GM18870 (cell line): Measurements from ENCODE around the gene GXYLT2.

ENCODE experiments used
- ATAC-seq: cut with Tn5 transposase; IDR thresholded peaks from one replicate; pipeline ENCODE4 v1.9.1; 2021; ENCODE audit warnings: moderate library complexity; ENCODE audit not compliant: unreplicated experiment

Gene GXYLT2

DNA sequence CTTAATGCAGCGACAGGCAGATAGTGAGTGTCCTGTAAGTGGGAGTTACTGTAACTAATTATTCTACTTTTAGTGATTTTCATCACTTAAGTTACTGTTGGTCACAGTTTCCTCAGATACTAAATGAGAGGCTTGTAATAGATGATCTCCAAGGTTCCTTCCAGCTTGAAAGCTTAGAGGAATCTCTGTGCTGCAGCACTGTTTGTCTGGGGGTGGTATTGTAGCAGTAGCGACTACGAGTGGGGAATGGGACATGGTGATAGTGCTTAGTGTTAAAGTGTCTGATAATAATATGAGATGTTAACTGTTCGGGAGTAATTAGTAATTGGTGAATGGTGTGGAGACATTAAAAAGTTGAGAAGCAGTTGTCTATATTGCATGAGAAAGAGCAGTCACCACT is 121.2 kb downstream of the GXYLT2 start:
- ATAC-seq = no peak

GRCh38 chr3:73009750-73010149 is 121.9 kb downstream of the GXYLT2 start:
- no peak for ATAC-seq

DNA sequence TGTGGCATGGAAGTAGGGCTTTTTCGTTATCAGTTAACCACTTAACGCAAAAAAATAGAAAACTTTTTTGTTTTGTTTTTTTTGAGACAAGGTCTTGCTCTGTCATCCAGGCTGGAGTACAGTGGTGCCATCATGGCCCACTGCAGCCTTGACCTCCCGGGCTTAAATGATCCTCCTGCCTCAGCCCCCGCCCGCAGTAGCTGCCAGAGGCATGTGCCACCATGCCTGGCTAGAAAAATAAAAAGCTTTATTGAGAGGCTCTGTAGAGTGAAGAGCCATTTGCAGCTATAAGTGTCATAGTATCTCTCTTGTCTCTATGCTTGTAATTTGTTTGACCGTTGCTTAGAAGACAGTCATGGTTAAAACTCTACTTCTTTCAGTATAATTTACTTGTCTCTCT is 122.3 kb downstream of the GXYLT2 start:
- ATAC-seq = no peak

- ATAC-seq = no peak
These were observed 130.5 kb downstream of the GXYLT2 start for GRCh38 chr3:73018298-73018697.

DNA sequence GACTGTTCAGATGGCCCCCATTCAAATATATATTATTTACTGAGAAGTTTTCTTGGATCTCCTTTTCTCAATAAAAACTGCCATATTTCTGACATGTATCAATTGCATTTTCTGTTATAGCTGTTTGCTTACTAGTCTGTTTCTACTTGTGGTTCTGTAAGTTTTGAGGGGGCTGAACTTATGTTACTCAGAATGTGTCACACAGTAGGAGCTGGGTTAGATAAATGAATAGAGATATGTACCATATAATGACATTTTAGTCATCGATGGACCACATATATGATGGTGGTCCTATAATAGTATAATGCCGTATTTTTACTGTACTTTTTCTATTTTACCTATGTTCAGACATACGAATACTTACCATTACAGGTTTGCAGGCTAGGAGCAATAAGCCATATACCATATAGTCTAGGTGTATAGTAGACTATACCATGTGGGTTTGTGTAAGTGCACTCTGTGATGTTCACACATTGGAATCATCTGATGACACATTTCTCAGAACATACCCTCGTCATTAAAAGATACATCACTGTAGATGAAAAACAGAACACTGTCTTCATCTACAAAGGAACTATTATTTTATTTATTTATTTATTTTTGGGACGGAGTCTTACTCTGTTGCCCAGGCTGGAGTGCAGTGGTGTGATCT is 131.1 kb downstream of the GXYLT2 start:
- ATAC-seq = no peak

DNA sequence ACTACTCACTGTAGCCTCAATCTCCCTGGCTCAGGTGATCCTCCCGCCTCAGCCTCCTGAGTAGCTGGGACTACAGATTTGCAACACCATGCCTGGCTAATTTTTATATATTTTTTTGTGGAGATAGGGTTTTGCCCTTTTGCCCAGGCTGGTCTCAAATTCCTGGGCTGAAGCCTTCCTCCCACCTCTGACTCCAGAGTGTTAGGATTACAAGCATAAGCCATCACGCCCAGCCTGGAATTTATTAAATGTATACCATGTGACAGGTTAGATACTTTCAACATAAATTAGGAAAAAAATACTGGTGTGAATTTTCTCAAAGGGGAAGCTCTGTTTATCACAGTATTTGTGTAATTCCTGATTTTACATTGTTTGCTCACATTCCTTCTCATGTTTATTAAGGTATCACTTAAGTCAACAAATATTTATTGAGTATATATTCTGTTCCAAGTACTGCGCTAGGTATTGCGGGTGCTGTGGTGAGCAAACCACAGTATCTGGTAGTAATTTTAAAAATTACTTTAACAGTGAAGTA is 133.5 kb downstream of the GXYLT2 start:
- ATAC-seq = no peak

DNA sequence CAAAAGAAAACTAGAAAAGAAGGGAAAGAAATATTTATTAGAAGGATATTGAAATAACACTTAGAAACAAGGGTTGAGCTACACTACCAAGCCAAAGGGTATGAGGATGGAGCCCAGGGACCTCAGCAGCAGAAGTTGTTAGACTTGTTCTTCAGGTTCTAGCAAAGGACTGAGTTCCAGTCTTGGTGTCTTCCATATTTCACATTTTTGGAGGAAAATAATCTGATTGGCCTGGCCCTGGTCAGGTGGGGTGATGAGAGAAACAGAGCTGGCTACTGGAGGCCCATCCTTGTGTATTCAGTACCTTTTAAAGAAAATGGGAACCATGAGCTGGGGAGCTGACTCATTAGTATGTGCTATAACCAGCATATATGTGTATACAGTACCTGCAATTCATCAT is 137.0 kb downstream of the GXYLT2 start:
- no peak for ATAC-seq

- ATAC-seq = no peak
These were observed 138.4 kb downstream of the GXYLT2 start for GRCh38 chr3:73026111-73026759.
